GM10248 (cell line): ENCODE measurements around the gene TRHDE.

Experiments used
- CTCF ChIA-PET: fragments of 300-600 bp; sonication (Branson Sonifier 250); formaldehyde crosslinking; extraction: SDS; loops from one replicate; lab custom pipeline; 2021; ENCODE audit warnings: antibody characterized with exemption; lab: Yijun Ruan, JAX
- POLR2A ChIA-PET: fragments of 350-650 bp; sonication (Branson Sonifier 250); formaldehyde crosslinking; extraction: SDS; loops from one replicate; lab custom pipeline; 2020; ENCODE audit warnings: antibody characterized with exemption; lab: Yijun Ruan, JAX
- DNase-seq: peaks from one replicate; pipeline ENCODE4 v3.0.0; 2012; ENCODE audit errors: extremely low spot score
- CTCF ChIP-seq: IDR thresholded peaks from 2 replicates; pipeline ENCODE4 v1.5.1; 2012; ENCODE audit warnings: mild to moderate bottlenecking, low read depth; ENCODE audit errors: extremely low read depth, missing control alignments, control extremely low read depth

The TRHDE gene

GRCh38 chr12:72236071-72236705, 36.0 kb upstream of the TRHDE start:
- DNase-seq: no peak
- CTCF ChIA-PET: interaction anchor here (1.2 kb wide), 1 partner anchor 9 kb away, joined by 3 read pairs; no protein-coding TSS in a partner anchor
- POLR2A ChIA-PET: no interaction called here
- TF ChIP-seq CTCF: no peak

- DNase-seq: no peak
- ChIA-PET CTCF (no interaction called here), POLR2A (interaction anchor here (0.6 kb wide), 1 partner anchor 265 kb away, joined by 3 read pairs; no protein-coding TSS in a partner anchor)
- no peak for TF ChIP-seq CTCF
These were observed 30.6 kb upstream of the TRHDE start for GRCh38 chr12:72241552-72241951.

- CTCF ChIA-PET: no interaction called here
- no peak for DNase-seq
- TF ChIP-seq CTCF: no peak
- POLR2A ChIA-PET: no interaction called here
These were observed 29.2 kb upstream of the TRHDE start for GRCh38 chr12:72242946-72243345.

DNA sequence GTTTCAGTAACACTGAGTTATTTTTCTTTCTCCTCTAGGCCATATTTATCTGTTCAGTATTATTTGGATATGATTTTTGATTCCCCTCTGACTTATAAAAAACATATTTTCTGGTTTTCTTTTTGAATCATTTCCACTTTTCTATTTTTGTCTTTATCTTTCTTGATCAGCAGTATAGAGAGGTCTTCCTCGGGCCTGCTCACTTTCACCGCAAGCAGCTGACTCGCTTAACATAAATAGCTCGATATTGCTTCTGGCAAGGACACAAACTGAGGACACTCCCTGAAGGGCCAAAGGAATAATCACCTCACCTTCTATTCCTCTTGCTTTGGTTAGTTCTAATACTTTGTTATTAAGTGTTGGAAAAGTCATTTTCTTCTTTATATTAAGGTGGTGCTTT, 25.8 kb upstream of the TRHDE start:
- no peak for TF ChIP-seq CTCF
- CTCF ChIA-PET: interaction anchor here (1.0 kb wide), 1 partner anchor 33 kb away, joined by 3 read pairs; no protein-coding TSS in a partner anchor
- POLR2A ChIA-PET: no interaction called here
- DNase-seq: no peak

GRCh38 chr12:72250346-72250745, 21.8 kb upstream of the TRHDE start:
- no peak for TF ChIP-seq CTCF
- no peak for DNase-seq
- POLR2A ChIA-PET: no interaction called here
- CTCF ChIA-PET: no interaction called here

DNA sequence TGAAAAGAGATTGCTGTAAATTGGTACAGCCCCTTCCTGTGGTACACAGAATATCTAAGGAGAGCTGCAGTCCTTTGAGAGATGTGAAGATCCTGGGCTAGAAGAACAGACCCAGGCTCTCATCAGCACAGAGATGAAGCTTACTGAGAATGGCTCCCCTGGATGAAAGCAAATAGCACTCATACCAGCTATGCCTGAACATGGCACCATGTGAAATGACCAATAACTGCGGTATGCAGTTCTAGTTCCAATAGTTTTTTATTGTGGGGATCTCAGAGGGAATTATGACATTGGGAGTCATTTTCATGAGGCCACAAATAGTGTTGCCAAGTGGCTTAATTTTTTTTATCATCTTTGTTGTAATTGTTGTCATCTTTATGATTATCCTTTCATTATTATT, 15.4 kb upstream of the TRHDE start:
- TF ChIP-seq CTCF: no peak
- CTCF ChIA-PET: interaction anchor here (0.7 kb wide), 1 partner anchor 240 kb away, joined by 3 read pairs; no protein-coding TSS in a partner anchor
- DNase-seq: no peak
- POLR2A ChIA-PET: no interaction called here
